Tongue (tissue), 2 donors: Measurements from ENCODE around the gene RAMAC. TPM values are rescaled to one million over a fixed set of nuclear protein-coding genes. Genes with fewer than 3 reads are reported as not detected.
"Not testable (repeated sequence)": the region's sequence is repeated elsewhere in the genome, so short reads cannot be mapped to it uniquely, and the experiment has no call there.

Source experiments
- DNase-seq: peaks from one replicate; pipeline ENCODE4 v3.0.0-alpha.2; 2015
- total RNA-seq: library from RNA; depleted of rRNA; stranded (reverse); fragments of >200 nt; gene quantifications from one replicate; pipeline ENCODE4 v1.2.3, GENCODE V29; 2014

Gene RAMAC
- total RNA-seq, 1 donor from 2014 or later: 31.9 TPM

DNA sequence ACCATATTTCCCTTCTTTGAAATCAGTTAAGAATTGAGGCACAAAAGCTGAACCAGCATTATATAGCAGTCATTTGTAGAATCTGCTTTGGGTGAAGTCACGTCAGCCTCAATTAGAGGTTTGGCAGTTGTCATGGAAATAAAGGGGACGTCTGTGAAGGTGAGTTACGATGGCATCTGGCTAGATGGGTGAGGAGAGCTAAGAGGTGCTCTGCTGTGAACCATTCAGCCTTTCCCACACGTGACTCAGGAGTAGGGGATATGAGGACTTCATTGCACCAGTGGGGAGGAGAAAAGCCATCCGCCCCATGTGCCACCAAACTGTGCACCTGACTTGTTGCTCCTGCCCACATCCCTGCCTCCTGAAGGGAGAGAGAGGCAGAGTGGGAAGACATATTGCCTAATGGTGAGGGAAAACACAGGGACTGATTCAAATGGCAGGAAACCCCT lies 28.2 kb downstream of the RAMAC start:
- DNase-seq: no peak

DNA sequence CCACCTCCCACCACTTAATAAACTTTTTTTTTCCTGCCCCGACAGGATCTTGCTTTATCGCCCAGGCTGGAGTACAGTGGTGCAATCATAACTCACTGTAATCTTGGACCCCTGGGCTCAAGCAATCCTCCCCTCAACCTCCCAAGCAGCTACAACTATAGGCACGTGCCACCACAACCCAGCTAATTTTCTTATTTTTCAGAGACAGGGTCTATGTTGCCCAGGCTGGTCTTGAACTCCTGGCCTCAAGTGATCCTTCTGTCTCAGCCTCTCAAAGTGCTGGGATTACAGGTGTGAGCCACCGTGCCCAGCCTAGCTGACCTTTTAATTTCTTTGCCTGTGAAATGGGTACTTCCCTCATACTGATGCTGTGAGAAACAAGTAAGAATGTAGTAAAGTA lies 29.4 kb downstream of the RAMAC start:
- DNase-seq: no peak

DNA sequence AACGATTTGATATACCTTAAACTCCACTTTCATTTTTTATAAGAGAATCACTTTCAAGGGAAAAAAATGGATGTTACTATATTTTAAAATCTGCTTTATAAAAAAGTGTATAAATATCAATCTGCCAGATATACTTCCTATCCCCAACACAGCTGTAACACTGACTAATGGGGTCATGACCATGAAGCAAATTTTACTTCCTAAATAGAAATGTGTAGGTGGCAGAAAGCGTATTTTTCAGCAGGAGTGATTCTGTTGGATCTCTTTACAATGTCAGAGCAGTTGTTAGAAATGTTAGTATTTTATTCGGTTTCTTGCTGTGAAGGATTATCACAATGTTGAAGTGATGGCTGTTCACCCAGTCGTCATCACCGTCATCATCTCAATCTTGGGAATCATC lies 30.9 kb downstream of the RAMAC start:
- DNase-seq: no peak

DNA sequence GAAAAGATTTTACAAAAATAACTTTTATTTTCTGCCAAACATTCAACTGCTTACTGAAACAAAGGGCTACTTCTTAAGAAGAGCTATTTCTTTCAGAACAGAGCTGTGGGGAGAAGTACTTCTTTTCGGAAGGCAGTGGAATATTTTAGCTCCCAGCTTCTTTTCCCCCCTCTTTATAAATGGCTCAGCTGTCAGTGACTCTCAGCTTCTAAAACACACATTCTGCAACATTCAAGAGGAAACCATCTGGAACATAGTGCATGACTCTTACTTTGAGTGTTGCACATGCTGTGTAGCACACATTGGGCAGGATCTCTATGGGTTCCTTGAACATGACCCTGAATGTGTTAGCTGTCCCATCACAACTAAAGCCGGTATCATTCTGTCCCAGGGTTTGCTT lies 32.4 kb downstream of the RAMAC start:
- DNase-seq: no peak

DNA sequence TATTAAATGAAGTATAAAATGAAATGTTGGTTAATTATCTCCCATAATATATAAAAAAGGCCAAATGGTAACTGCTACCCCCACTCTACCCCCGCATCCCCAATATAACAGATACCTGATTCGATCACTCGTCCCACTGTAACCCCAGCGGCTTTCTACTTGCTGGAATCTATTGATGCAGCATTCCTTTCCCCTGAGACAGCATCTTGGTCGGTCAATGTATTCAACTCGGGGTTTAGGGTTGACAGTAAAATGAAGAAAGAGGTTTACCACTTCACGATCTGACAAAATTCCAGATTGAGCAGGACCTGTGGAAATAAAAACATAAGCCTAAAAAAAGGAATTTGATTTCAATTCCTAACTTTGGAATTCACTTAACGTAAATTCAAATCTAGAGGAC lies 44.0 kb downstream of the RAMAC start:
- no peak for DNase-seq

DNA sequence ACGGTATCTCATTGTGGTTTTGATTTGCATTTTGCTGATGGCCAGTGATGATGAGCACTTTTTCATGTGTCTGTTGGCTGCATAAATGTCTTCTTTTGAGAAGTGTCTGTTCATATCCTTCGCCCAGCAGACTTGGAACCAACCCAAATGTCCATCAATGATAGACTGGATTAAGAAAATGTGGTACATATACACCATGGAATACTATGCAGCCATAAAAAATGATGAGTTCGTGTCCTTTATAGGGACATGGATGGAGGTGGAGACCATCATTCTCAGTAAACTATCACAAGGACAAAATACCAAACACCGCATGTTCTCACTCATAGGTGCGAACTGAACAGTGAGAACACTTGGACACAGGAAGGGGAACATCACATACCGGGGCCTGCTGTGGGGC lies 45.2 kb downstream of the RAMAC start:
- DNase-seq: not testable (repeated sequence)

DNA sequence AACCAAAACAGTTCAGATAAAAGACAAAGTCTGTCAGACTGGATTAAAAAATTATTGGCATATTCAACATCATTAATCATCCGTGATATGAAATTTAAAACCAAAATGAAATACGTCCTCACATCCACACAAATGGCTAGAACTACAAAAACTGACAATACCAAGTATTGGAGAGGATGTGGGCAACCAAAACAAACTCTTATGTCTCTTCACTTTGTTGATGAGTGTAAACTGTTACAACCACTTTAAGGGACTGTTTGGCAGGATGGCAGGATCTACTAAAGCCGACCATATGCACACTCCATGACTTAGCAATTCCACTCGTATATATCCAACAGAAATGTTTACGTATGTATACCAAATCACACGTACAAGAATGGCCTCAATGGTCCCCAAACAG lies 50.2 kb downstream of the RAMAC start:
- no peak for DNase-seq

DNA sequence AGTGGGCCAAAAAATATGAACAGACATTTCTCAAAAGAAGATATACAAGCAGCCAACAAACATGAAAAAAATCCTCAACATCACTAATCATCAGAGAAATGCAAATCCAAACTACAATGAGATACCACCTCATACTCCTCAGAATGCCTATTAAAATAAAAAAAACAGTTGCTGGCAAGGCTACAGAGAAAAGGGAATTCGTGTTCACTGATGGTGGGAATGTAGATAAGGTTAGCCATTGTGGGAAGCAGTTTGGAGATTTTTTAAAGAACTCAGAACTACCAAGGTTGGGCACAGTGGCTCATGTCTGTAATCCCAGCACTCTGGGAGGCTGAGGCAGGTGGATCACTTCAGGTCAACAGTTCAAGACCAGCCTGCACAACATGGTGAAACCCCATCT lies 53.2 kb downstream of the RAMAC start:
- no peak for DNase-seq

Other genes starting within 250 kb of the RAMAC start
- 58.6 TPM for gene FSD2, start 180.1 kb upstream of the RAMAC start, total RNA-seq
- gene WHAMM, start 176.6 kb upstream of the RAMAC start, total RNA-seq: 14.8 TPM
- gene HOMER2, start 33.5 kb upstream of the RAMAC start, total RNA-seq: 38.4 TPM
- gene C15orf40, start 25.4 kb downstream of the RAMAC start, total RNA-seq: 16.3 TPM
- 228 TPM for gene BTBD1, start 81.0 kb downstream of the RAMAC start, total RNA-seq
- 6.3 TPM for gene TM6SF1, start 121.4 kb downstream of the RAMAC start, total RNA-seq
- 49.6 TPM for gene HDGFL3, start 221.6 kb downstream of the RAMAC start, total RNA-seq